ENCODE measurements around the gene NUDT22.

GRCh38 chr11:64245401-64245796, 19.3 kb downstream of the NUDT22 start:
- TF ChIP-seq POLR2A (IDR thresholded peaks at IDR 0.05) (no peak), POLR2AphosphoS5 (IDR thresholded peaks at IDR 0.05) (no peak)

All from gastroesophageal sphincter (tissue), 2 donors.